Measurements from ENCODE around the gene CPNE8. TPM values are rescaled to one million over a fixed set of nuclear protein-coding genes. Genes with fewer than 3 reads are reported as not detected.

CPNE8 gene
- total and polyA plus RNA-seq, 10 of the 15 experiments (the other 5 are each of a cell fraction or from before 2014, with no cell fraction given), result 11.3 to 38.4 (median 18.9) TPM

GRCh38 chr12:38629064-38629463 is 276.3 kb downstream of the CPNE8 start (continued):
- no peak for TF ChIP-seq CEBPB (IDR thresholded peaks at IDR 0.05; ENCODE audit: borderline replicate concordance in 1 of 2, low read depth in 2 of 2, low read length in 2 of 2)
- no peak for TF ChIP-seq E2F8 (IDR thresholded peaks at IDR 0.05; ENCODE audit: low read depth, partially characterized antibody)

GRCh38 chr12:38628288-38628687 is 277.1 kb downstream of the CPNE8 start:
- RAD21 ChIA-PET (ENCODE audit: unreplicated experiment), result no interaction called here
- POLR2A ChIA-PET, result no interaction called here
- ATAC-seq, result no peak
- Histone ChIP-seq H3K9me3 (replicated peaks; ENCODE audit: control insufficient read depth, insufficient read depth, low read length) (no peaks in the 10 kb centered on the region), H3K4me1 (ENCODE audit: control insufficient read depth, insufficient read depth, low read length) (no peaks in the 10 kb centered on the region), H3K79me2 (ENCODE audit: control insufficient read depth, insufficient read depth, low read length) (no peaks in the 10 kb centered on the region), H3K4me2 (ENCODE audit: control insufficient read depth, insufficient read depth) (no peak overlapping the region), H4K20me1 (ENCODE audit: control insufficient read depth, insufficient read depth) (no peaks in the 10 kb centered on the region), H3K4me3 (no peak overlapping the region), H3K27me3 (replicated peaks in 1 of 2; ENCODE audit: control insufficient read depth in 2 of 2, insufficient read depth in 2 of 2, low read length in 1 of 2) (no peaks in the 10 kb centered on the region), H2AFZ (ENCODE audit: control insufficient read depth, low read depth, low read length) (no peak overlapping the region), H3K9ac (ENCODE audit: control insufficient read depth, insufficient read depth, low read length) (no peak overlapping the region), H3K36me3 (ENCODE audit: control insufficient read depth in 2 of 2, insufficient read depth in 2 of 2, low read length in 1 of 2) (no peaks in the 10 kb centered on the region), H3K27ac (ENCODE audit: control insufficient read depth, insufficient read depth) (no peak overlapping the region)
- CTCF ChIA-PET, result no interaction called here
- no peak for FAIRE-seq
- intact Hi-C loops (cut with micrococcal nuclease; ENCODE audit: unreplicated experiment), result no loop called here
- DNase-seq (ENCODE audit: low read depth, low spot score), result no peak
- in situ Hi-C loops (cut with MboI), result loop anchor here (25.0 kb wide), 1 partner anchor 491 kb away; no protein-coding TSS in a partner anchor
- TF ChIP-seq STAT1 (conservative IDR thresholded peaks at IDR 0.05) (no peak), SKIL (IDR thresholded peaks at IDR 0.05; ENCODE audit: low read depth, poor library complexity, severe bottlenecking) (no peak), EZH2 (IDR thresholded peaks at IDR 0.05; ENCODE audit: borderline replicate concordance, control insufficient read depth, low read depth, low read length) (no peak), ZBTB4 (CRISPR knock-in tag; IDR thresholded peaks at IDR 0.05) (no peak), SREBF1 (IDR thresholded peaks at IDR 0.05; ENCODE audit: low read length) (no peak)
- BruUV-seq (replicated peaks), result no TSS peak
- SMC1A ChIA-PET (ENCODE audit: uncharacterized antibody, unreplicated experiment), result no interaction called here
